H9 (cell line): ENCODE results near the gene HYDIN. TPM values are rescaled to one million over a fixed set of nuclear protein-coding genes. Genes with fewer than 3 reads are reported as not detected.

Experiments
- DNase-seq: peaks from one replicate; pipeline ENCODE4 v3.0.0-alpha.2; 2017
- H2AFZ ChIP-seq: one replicate; pipeline ENCODE4 v1.6.1; 2013; ENCODE audit warnings: mild to moderate bottlenecking, low read length, control low read depth, moderate library complexity
- H2AK5ac ChIP-seq: 2 replicates; pipeline ENCODE4 v1.6.1; 2013; ENCODE audit warnings: low read length, control low read depth, mixed read lengths; ENCODE audit not compliant: insufficient read length
- H2BK120ac ChIP-seq: one replicate; pipeline ENCODE4 v1.6.1; 2013; ENCODE audit warnings: low read depth, mild to moderate bottlenecking, low read length, control low read depth, inconsistent platforms; ENCODE audit not compliant: poor library complexity, severe bottlenecking
- H2BK12ac ChIP-seq: 2 replicates; pipeline ENCODE4 v1.6.1; 2013; ENCODE audit warnings: low read length, control low read depth, mixed read lengths, low read depth; ENCODE audit not compliant: insufficient read length
- H2BK15ac ChIP-seq: 2 replicates; pipeline ENCODE4 v1.6.1; 2013; ENCODE audit warnings: low read depth, low read length, control low read depth
- H2BK20ac ChIP-seq: one replicate; pipeline ENCODE4 v1.6.1; 2013; ENCODE audit warnings: low read depth, mild to moderate bottlenecking, low read length, control low read depth, inconsistent platforms; ENCODE audit not compliant: poor library complexity, severe bottlenecking
- H2BK5ac ChIP-seq: 2 replicates; pipeline ENCODE4 v1.6.1; 2013; ENCODE audit warnings: low read length, control low read depth, mixed read lengths; ENCODE audit not compliant: insufficient read length
- H3K14ac ChIP-seq: 2 replicates; pipeline ENCODE4 v1.6.1; 2013; ENCODE audit warnings: low read length, control low read depth; ENCODE audit not compliant: insufficient read depth
- H3K18ac ChIP-seq: 2 replicates; pipeline ENCODE4 v1.6.1; 2013; ENCODE audit warnings: low read depth, mild to moderate bottlenecking, mixed read lengths, low read length, control low read depth; ENCODE audit not compliant: insufficient read length
- H3K23ac ChIP-seq: 2 replicates; pipeline ENCODE4 v1.6.1; 2013; ENCODE audit warnings: low read length, control low read depth, mixed read lengths, low read depth; ENCODE audit not compliant: insufficient read length
- H3K23me2 ChIP-seq: 2 replicates; pipeline ENCODE4 v1.6.1; 2013; ENCODE audit warnings: low read depth, mild to moderate bottlenecking, mixed read lengths, low read length, control low read depth; ENCODE audit not compliant: insufficient read length, poor library complexity, severe bottlenecking
- H3K27ac ChIP-seq: 2 replicates; pipeline ENCODE4 v1.5.1; 2013; ENCODE audit warnings: low read length, control low read depth, mixed read lengths, low read depth; ENCODE audit not compliant: insufficient read length
- H3K27me3 ChIP-seq: 2 replicates; pipeline ENCODE4 v1.6.1; 2013; ENCODE audit warnings: low read length, control low read depth, inconsistent platforms; ENCODE audit not compliant: insufficient read depth
- H3K4ac ChIP-seq: 2 replicates; pipeline ENCODE4 v1.6.1; 2013; ENCODE audit warnings: low read depth, mild to moderate bottlenecking, control low read depth, inconsistent platforms, low read length, moderate library complexity
- H3K4me1 ChIP-seq: 2 replicates; pipeline ENCODE4 v1.6.1; 2013; ENCODE audit warnings: low read length, control low read depth, inconsistent platforms; ENCODE audit not compliant: insufficient read depth
- H3K4me2 ChIP-seq: 2 replicates; pipeline ENCODE4 v1.6.1; 2013; ENCODE audit warnings: low read length, control low read depth, mixed read lengths; ENCODE audit not compliant: insufficient read length, insufficient read depth
- H3K56ac ChIP-seq: 2 replicates; pipeline ENCODE4 v1.6.1; 2013; ENCODE audit warnings: low read depth, mild to moderate bottlenecking, mixed read lengths, low read length, control low read depth; ENCODE audit not compliant: insufficient read length
- H3K79me1 ChIP-seq: 2 replicates; pipeline ENCODE4 v1.6.1; 2013; ENCODE audit warnings: low read depth, mild to moderate bottlenecking, moderate library complexity, low read length, control low read depth, inconsistent platforms; ENCODE audit not compliant: insufficient read depth, poor library complexity, severe bottlenecking
- H3K79me2 ChIP-seq: 2 replicates; pipeline ENCODE4 v1.6.1; 2013; ENCODE audit warnings: low read length, control low read depth, inconsistent platforms; ENCODE audit not compliant: insufficient read depth
- H3K9ac ChIP-seq: 2 replicates; pipeline ENCODE4 v1.6.1; 2013; ENCODE audit warnings: low read length, control low read depth, mixed read lengths; ENCODE audit not compliant: insufficient read length; ENCODE audit errors: extremely low read depth
- H3K9me3 ChIP-seq: one replicate; pipeline ENCODE4 v1.6.1; 2013; ENCODE audit warnings: low read depth, low read length, inconsistent platforms; ENCODE audit not compliant: control insufficient read depth
- H3T11ph ChIP-seq: one replicate; pipeline ENCODE4 v1.6.1; 2013; ENCODE audit warnings: mild to moderate bottlenecking, low read length, control low read depth, inconsistent platforms
- H4K20me1 ChIP-seq: one replicate; pipeline ENCODE4 v1.6.1; 2013; ENCODE audit not compliant: control insufficient read depth, insufficient read length, insufficient read depth
- H4K5ac ChIP-seq: 2 replicates; pipeline ENCODE4 v1.6.1; 2013; ENCODE audit warnings: low read depth, mild to moderate bottlenecking, mixed read lengths, low read length, control low read depth; ENCODE audit not compliant: insufficient read length
- H4K8ac ChIP-seq: replicated peaks from 2 replicates; pipeline ENCODE4 v1.6.1; 2013; ENCODE audit warnings: low read length, control low read depth, mixed read lengths, low read depth; ENCODE audit not compliant: insufficient read length
- H4K91ac ChIP-seq: 2 replicates; pipeline ENCODE4 v1.6.1; 2013; ENCODE audit warnings: low read depth, mild to moderate bottlenecking, moderate library complexity, mixed read lengths, low read length, control low read depth; ENCODE audit not compliant: insufficient read length
- H3K27ac Mint-ChIP-seq, 3 experiments: 2 replicates in 2 of 3; 3 replicates in 1 of 3; pipeline ENCODE4 v1.8.0; 2020 to 2021; ENCODE audit warnings: mixed read lengths in 3 of 3, mild to moderate bottlenecking in 1 of 3, moderate library complexity in 1 of 3
- H3K27me3 Mint-ChIP-seq: 2 replicates; pipeline ENCODE4 v1.8.0; 2021; ENCODE audit warnings: low read depth, mild to moderate bottlenecking, moderate library complexity, mixed read lengths
- H3K36me3 Mint-ChIP-seq, 3 experiments: 2 replicates in 2 of 3; 3 replicates in 1 of 3; pipeline ENCODE4 v1.8.0; 2020 to 2021; ENCODE audit warnings: low read depth in 3 of 3, mixed read lengths in 3 of 3; ENCODE audit not compliant: insufficient read depth in 1 of 3
- H3K4me1 Mint-ChIP-seq, 2 experiments: 2 replicates each; pipeline ENCODE4 v1.8.0; 2020; ENCODE audit warnings: mixed read lengths in 2 of 2
- H3K4me3 Mint-ChIP-seq, 2 experiments: 2 replicates in 1 of 2; 3 replicates in 1 of 2; pipeline ENCODE4 v1.8.0; 2020 to 2021; ENCODE audit warnings: mild to moderate bottlenecking in 2 of 2, mixed read lengths in 2 of 2, moderate library complexity in 1 of 2
- H3K9me3 Mint-ChIP-seq, 2 experiments: 2 replicates in 1 of 2; 3 replicates in 1 of 2; pipeline ENCODE4 v1.8.0; 2020; ENCODE audit warnings: mild to moderate bottlenecking in 2 of 2, mixed read lengths in 2 of 2, moderate library complexity in 1 of 2
- CTCF ChIP-seq: fragments of 200-600 bp; sonication (generic); conservative IDR thresholded peaks from 3 replicates; pipeline ENCODE4 v1.8.0; 2021; ENCODE audit warnings: antibody characterized with exemption, mild to moderate bottlenecking
- WGBS: extraction: QIAGEN DNeasy Blood & Tissue Kit; methylation state at CpG from one replicate; pipeline ENCODE4 v1.1.7; 2013; ENCODE audit warnings: missing lambda C conversion rate, low lambda C conversion rate, mixed read lengths; ENCODE audit not compliant: insufficient read length; ENCODE audit errors: extremely low coverage; 5-methylcytosine and 5-hydroxymethylcytosine counted together
- total RNA-seq: library from RNA; stranded (reverse); gene quantifications from 2 replicates; pipeline ENCODE4 v1.2.1, GENCODE V29; 2021

Gene HYDIN
- total RNA-seq, 1 experiment from 2014 or later: 1.7 TPM

- no peak overlapping the region for H4K5ac ChIP-seq
- no peak overlapping the region for H2BK15ac ChIP-seq
- no peak overlapping the region for H3K4ac ChIP-seq
- H3K4me1 ChIP-seq: no peaks in the 10 kb centered on the region
- no peak overlapping the region for H2BK12ac ChIP-seq
- no peak overlapping the region for H3K27ac Mint-ChIP-seq
- H2BK120ac ChIP-seq: no peak overlapping the region
- H3K27ac ChIP-seq: no peak overlapping the region
- no peak overlapping the region for H3K56ac ChIP-seq
- H3K23me2 ChIP-seq: peaks cover 2% of the 10 kb centered on the region
- H3K27me3 ChIP-seq: no peaks in the 10 kb centered on the region; the same call in 1 of the 2 replicates
- no peak for TF ChIP-seq CTCF
- H2BK5ac ChIP-seq: no peak overlapping the region
- H3K23ac ChIP-seq: no peak overlapping the region
- no peaks in the 10 kb centered on the region for H3K36me3 Mint-ChIP-seq
- H4K8ac ChIP-seq: no peak overlapping the region
- WGBS: no CpG with 5 or more reads among the region's 6 CpGs
- H2AFZ ChIP-seq: no peak overlapping the region
- H3K14ac ChIP-seq: no peak overlapping the region
- H4K20me1 ChIP-seq: no peaks in the 10 kb centered on the region
- peaks cover 8 to 12% of the 10 kb centered on the region in 2 experiments for H3K4me1 Mint-ChIP-seq
- H3K18ac ChIP-seq: no peak overlapping the region
- DNase-seq: peak; percentile 20
- no peak overlapping the region for H3K4me2 ChIP-seq
- no peak overlapping the region for H4K91ac ChIP-seq
- H2BK20ac ChIP-seq: no peak overlapping the region
- H3K9me3 Mint-ChIP-seq: no peaks in the 10 kb centered on the region; a peak in 1 of 5 replicates
- H3K79me2 ChIP-seq: peaks cover under 1% of the 10 kb centered on the region; the same call in 1 of the 2 replicates
- no peak overlapping the region for H3K9ac ChIP-seq
- H3T11ph ChIP-seq: no peak overlapping the region
- H3K9me3 ChIP-seq: no peaks in the 10 kb centered on the region
- no peak overlapping the region for H3K4me3 Mint-ChIP-seq
- H2AK5ac ChIP-seq: no peak overlapping the region
- no peaks in the 10 kb centered on the region for H3K79me1 ChIP-seq
- H3K27me3 Mint-ChIP-seq: peaks cover 70% of the 10 kb centered on the region
Observed at GRCh38 chr16:70805380-70805779, 425.1 kb downstream of the HYDIN start.
